HS-5 (cell line): Measurements from ENCODE around the gene GALNT18.

Experiments used
- DNase-seq: peaks from one replicate; pipeline ENCODE4 v3.0.0-alpha.2; 2012; ENCODE audit warnings: low read depth

The GALNT18 gene

DNA sequence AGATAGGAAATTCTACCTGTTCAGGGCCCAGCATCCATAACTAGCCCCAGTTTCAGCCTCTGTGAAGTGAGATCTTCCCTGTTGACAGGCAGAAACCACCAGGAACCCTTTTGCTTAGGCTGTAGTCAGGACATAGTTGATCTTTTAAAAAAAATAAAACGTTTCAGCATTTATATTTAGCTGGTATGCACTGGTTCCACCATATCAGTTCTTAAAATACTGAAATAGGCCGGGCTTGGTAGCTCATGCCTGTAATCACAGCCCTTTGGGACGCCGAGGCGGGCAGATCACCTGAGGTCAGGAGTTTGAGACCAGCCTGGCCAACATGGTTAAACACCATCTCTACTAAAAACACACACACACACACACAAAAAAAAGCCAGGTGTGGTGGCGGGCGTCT, 35.3 kb downstream of the GALNT18 start:
- no peak for DNase-seq

DNA sequence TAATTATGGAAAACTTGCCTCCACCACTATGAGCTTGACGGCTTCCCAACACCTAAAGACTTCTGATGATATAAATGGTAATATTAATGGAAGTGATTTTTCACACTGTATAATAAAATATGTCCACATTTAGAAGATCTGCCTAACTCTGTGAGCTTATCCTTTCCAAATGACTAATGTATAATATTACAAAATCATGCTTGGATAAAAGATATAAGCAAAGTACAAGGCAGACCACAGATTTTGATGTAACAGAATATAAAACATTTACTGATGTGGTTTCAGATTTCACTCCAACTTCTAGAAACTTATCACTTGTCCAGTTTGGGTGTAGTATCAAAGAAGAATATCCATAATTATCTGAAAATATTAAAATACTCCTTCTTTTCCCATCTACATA, 36.9 kb downstream of the GALNT18 start:
- DNase-seq: no peak

DNA sequence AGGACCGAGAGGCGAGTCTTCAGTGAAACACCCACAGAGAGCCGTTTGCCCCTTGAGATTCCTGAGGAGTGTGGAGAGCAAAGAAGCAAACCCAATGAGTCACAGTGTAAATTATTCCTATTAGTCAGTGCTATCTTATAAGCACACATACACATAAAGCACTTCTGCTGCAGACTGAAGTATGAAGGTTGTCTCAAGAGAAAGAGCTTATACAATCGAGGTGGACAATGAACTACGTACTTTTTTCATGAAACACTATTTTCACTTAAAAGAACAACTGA, 37.3 kb downstream of the GALNT18 start:
- DNase-seq: peak; percentile 82

DNA sequence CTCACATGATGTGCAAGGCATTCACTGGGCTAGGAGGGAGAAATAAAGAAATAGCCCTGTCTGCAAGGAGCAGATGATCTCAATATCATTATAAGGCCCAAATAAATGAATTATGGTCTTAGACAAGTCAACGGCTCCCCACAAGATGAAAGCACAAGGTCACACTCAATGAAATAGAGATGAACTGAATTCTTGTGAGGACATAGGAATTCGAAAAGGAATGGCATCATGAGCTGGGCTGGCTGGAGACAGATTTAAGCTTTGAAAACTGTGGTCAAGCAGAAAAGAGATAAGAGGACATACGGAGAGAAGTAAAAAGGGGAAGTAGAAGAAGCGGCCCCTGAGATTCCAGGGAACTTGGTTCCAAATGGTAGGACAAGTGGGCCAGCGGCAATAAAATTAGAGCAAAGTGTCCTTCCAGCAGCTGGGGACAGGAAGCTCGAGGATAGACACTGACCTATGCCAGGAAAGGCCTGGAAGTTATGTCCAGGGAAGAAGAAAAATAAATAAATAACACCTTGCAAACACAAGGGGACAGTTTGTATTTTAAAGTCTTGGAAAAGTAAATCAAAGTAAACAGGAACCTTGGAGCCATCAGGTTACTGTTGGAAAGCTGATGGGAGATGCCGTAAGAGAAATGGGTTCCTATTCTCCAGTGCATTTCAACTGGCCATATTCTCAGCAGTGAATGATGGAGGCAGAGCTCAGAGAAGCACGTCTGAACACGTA, 37.8 kb downstream of the GALNT18 start:
- no peak for DNase-seq

DNA sequence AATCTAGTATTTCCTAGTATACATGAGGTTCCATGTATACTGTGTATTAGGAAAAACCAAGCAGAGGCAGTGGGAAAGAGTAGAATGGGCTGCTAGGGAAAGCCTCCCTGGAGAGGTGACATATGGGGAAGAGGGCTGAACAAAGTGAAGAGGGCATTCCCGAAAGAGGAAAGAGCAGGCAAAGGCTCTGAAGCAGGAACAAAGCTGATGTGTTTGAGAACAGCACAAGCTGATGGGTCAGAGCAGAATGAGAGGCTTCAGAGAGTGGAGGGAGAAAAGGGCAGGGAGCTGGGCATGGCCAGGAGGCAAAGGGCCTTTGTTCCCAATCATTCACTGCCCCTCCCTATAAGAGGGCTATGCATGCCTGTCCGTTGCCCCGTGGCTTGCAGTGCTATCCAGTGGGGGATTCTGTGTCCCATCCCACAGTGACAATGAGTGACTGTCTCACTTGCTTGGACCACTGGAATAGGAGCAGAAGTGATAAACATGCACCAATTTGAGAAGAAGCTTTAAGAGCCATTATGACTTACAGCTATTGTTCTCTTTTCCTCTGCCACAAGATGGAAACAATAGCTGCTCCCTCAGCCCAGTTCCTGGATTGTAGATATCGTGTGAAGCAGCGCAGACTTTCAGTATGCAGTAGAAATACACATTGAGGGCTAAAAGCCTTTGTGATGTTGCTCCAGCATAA, 39.6 kb downstream of the GALNT18 start:
- DNase-seq: no peak

DNA sequence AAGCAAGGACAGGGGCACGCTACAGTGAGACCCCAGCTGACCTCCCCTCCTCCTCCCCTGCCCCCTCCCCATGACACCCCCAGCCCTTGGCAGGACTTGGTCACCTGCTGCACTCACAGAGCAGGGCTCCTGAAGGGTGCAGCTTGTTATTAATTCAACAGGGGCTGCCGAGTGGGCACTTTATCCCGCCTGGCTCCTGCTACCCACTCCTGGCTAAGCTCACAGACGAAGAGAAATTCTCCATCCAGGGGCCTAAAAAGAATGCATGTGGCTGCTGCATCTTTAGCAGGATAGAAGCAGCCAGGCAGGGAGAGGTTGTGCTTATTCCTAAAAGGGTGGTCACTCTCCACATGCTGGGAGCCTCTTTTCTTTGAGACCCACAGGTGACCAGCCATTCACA, 40.3 kb downstream of the GALNT18 start:
- DNase-seq: no peak

DNA sequence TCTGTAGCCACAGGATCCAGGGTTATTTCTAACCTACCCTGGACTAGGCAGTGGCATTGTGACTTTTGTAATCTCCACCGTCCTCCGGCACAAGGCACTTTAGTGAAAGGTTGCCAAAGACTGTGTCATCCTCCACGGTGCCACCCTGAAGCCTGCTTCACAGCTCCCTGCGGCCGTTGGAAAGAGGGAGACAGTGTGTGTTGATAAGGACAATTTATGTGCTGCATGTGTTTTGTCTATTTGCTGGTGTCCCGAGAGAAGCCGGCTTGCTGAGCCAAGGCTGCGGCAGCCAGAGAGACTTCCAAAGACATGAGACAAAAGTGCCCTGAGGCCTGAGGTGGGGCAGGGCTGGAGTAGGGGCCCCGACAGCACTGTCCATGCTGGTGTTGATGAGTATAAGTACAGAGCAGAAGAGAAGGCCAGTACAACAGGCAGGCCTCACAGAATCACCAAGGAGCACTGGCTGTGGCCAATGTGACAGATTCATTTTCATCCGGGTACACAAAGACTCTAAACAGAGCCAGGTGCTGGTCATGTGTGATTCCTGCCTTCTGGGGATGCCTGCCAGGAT, 40.9 kb downstream of the GALNT18 start:
- no peak for DNase-seq

DNA sequence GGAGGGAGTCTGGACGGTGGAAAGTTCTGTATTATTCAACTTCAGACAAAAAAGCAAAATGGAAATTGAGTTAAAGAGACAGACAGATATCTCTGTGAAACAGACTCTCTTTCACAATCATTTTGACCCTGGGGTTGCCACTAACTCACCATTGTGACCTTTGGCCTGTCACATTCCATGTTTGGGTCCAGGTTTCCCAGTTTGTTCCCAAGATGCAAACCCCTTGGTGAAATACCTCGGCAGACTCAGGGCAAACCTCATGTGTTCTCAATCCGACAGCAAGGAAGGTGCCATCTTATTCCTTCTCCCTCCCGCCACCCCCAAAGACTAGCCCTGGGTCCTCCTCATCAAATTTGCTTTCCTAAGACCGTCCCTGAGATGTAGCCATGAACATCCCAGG, 41.8 kb downstream of the GALNT18 start:
- no peak for DNase-seq

DNA sequence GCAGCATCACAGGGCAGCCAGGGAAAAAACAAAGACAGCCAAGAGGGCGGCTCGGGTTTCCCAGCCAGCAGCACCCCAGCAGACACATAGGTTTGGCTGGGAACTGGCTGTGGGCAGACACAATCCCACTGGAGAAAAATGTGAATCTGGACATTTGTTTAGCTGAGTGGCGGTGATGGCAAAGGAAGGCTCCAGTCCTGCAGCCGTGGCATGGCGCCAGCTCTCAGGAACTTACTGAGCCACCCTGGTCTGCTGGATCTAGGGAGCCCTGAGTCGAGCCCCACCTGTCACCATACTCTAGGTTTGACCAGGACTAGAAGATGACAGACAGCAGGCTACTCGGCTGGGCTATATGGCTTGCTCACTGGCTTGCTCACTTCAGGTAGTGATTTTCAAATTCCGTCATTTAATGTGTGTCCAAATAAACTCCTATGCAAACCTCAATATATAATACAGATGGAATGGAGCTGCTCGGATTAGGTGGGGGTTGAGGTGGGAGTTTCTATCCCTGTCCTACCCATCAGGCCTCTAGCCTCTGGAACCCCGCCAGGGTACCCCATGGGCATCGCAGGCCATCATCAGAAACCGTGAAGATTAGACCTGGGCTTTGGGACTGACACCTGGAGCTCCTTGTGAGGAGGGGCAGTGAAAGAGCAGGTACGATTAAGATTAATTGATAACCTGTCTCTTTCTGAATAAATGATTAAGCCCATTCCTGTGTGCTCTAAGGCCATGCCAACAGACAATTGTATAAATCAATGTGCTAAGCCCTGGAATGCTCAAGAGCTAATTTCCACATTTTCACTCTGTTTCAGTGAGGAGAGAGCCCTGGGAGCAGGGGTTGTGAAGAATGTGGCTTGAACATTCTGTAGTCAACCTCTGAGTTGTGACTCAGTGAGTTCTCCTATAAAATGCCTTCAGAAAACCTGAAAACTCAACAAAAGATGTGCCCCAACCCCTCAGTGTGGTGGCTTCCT, 42.5 kb downstream of the GALNT18 start:
- DNase-seq: no peak

DNA sequence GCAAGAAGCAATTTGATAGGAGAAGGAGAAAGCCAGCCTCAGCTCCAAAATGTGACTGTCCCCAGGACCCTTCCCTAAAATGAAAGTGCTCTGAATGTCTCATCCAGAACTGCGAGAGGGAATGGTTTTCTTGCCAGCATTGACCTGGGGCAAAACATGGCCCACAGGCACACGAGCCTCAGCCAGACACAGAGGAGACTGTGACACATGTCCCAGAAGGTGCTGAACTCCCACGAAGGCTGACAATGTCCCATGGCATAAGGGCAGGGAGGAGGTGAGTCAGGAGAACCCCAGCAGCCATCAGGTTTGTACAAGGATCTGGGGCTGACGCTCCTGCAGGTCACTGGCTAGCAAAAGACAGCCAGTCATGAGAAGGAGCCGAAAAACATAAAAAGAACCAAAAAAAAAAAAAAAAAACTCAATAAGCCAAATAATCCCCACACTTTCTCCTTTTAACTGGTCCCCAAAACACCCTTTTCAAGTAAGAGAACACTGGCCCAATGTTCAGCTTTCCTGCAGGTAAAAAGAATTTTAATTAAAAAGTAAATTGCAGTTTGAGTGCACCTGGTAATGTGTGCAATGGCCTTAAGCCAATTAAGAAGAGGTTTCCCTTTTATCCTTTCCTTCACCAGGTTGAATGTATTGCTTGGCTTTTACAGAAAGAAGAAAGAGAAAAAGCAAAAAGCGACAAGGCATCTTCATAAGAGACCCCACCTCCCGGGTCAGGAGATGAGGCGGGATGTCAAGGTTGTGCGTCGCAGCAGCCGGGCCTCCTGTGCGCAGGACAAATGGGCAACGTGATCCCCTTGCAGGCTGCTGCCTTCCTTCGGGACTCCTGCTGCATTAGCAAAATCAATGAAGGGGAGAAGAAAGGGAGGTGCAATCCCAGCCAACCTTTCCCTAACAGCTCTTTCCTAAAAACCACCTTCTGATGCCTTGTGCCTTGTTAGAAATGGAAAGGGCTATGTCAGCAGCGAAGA, 43.6 kb downstream of the GALNT18 start:
- no peak for DNase-seq

DNA sequence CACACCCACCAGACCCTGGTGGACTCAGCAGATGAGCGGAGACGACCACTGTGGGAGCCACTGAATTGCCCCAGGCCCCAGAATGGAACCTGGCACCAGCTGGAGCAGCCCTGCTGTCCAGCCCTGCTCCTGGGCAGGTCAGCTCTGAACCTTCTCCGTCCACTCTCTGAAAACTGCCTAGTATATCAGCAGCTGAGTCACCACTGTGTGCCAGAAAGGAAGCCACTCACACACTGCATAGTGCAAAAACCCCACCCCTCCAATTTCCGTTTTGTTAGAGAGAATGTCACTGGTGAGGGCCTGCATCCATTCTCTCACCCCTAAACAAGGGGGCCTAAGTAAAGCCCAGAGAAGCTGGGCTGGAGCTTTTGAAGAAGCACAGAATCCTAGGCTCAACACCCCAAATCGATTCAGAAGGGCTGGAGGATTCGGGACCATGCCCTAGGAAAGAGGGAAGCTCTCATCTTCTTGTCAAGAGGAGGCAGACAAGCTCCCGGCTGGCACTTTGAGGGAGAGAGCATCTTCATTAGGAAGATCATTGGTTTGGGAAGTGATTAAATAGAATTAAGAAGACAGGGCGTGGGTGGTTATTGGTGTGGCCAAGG, 44.5 kb downstream of the GALNT18 start:
- DNase-seq: no peak

DNA sequence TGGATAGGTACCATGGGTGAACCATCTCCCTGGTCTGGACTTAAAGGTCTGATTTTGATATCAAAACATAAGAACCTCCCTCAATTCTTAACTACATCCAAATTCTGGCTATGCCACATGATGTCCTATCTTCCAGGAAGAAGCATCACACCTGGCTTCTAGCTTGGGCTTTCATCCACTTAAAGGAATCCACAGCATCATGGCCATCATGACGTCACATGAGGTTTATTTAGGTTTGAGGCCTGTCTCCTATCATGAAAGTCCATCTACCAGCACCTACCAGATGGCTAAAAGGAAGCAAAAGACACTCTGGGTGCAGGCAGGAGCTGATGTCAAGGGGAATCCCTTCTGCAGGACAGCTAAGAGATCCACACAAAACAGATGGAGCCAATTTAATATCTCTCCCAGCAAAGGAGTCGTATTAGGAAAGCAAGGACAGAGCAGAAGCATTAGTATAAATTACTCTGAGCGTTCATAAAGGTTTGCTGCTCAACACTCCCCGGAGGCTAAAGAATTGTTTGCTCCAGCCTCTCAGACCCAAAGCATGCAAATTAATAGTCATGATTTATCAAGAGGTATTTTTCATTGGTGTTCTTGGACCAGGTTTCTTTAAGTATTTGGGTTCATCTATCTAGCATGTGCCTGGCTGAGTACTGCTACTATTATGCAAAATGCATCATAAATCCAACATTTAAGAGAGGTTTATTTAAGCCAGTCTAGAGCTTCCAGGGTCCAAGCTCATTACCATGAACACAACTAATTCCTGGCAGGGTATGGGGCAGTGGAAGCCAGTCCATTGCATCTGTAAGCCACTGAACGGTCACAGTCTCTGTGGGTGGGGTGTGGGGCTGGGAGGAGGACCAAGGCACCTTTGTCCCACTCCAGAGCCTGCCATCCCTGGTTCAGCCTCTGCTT, 47.2 kb downstream of the GALNT18 start:
- DNase-seq: no peak

DNA sequence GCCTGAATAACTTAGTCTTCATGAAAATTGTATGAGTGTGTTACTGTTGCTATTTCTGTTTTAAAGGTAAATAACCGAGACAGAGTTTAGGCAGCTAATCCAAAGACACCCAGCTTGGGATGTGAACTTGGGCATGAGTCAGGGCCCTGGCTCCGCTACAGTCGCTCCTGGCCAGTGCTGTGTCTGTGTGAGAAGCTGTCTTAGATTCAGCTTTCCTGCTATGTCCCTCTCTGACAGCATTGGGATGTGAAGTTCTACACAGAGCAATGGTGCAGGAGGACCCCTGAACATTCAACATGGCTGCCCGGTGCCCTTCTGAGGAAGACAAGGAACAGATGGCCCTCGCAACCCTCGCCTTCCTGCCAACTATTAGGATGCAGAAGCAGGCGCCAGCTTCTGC, 49.4 kb downstream of the GALNT18 start:
- no peak for DNase-seq

DNA sequence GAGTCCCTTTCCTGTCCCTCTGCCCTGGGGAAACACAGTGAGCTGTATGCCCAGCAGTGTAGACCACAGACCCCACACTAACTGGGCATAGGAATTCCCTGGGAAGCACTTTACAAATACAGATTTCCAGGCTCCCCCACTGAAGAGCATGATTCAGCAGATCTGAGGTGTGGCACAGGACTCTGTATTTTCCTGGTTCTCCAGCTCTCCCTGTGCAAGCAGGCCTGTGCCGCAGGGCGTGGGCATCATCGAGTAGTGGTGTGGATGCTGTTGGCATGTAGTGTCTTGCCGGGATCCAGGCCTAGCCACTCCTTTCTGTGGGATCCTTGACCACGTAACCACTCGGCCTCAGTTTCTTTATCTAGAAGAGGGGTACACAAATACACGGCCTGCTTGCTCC, 49.9 kb downstream of the GALNT18 start:
- no peak for DNase-seq

DNA sequence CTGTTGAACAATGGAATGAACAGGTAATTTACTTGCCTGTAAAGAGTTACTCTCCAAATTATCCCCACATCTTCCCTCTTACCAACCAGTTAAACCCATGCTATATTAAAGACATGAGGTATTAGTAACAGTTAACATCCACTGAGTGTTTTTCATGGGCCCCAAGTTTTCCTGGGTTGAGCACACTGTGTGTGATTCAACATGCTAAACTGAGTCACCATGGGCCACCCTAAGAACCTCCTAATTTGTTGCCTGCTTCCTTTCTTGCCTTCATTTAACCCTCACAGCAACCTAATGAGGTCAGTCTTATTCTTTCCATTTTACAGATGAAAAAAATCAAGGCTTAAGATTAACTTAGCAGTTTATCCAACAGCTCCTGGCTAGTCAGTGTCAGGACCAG, 51.0 kb downstream of the GALNT18 start:
- DNase-seq: no peak

DNA sequence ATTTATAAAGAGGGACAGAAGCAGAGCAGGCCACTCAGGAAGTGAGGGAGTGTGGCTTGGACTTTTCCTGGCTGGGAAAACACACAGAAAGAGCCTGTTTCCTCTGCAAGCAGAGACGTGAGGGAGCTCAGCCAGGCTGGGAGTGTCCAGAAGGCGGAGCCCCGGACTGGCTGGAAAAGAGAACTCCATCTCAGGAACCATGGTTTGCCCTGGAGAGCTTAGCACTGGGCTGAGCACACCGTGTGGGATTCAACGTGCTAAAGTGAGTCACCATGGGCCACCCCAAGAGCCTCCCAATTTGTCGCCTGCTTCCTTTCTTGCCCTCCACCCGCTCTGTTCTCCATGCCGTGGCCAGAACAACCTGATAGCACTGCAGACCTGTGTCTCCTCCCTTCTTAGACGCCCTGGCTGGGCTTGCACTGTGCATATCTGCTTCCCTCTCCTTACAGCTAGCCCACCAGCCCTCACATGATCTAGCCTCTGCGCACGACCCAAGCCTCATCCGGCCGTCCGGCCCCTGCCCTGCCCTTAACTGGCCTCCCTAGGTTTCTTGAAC, 51.8 kb downstream of the GALNT18 start:
- no peak for DNase-seq

DNA sequence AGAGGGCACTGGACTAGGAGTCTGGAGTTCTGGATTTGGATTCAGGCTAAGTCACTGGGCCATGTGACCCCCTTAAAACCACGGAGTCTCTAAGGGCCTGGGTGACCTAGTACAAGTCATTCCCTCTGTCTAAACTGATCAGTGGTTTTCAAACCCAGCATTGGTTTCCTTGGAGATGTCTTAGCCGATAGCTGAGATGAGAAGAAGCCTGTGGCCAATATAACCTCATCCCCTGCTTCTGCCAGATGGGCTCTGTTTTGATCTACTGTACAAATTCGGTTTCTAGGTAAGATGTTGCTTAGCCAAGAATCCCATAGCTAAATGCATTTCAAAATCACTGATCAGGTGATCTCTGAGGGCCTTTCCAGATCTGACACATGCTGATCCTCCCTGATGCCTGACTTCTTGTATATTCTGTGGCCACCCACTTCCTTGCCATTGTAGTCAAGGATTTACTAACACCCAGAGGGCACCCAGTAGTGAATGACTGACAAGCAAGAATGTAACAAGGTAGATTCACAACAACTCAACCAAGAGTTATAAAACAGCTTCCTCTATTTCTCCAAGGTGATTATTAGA, 53.1 kb downstream of the GALNT18 start:
- no peak for DNase-seq

DNA sequence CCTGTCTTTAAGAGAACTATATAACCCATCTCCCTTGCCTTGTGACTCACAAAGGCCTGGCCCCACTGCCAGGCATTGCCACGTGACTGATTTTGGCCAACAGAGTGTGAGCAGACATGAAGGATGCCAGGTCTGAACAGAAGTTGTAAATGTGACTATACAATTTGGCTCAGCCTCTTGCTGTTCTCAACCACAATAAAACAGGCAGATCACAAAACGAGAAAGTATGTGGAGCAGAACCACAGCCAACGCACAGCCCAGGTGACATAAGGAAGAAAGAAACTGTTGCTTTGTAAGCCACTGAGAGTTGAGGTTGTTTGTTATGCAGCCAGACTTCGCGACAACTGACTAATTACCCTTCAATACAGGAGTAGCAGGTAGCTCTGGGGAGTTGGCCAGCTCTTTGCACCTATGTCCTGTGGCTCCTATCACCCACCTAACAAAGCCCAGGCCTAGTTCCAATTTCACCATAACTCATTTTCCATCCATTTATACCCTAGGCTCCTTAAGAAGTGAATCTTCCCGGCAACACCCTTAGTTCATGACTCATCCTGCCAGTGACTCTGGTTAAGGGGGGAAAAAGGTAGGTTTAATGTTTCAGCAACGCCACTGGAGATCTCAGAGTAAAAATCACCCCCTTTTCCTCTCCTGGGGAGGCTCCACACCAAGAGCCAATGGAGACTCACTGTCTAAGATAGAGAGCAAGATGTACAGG, 53.7 kb downstream of the GALNT18 start:
- DNase-seq: no peak

DNA sequence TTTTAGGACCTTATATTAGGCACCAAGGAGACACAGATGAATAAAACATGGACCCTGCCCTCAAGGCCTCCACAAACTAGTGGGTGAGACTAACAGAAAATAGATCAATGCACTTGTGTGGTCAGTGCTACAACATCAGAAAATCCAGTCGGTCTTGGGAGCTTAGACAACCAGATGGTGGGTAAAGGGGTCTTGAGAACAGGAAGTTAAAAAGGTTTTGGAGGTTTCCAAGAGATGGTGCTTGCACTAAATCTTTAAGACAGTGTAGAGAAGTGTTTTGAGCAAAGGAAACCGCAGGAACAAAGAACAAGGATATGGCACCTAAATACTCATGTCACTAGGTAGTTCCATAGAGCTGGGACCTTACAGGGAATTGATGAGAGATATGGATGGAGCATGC, 56.2 kb downstream of the GALNT18 start:
- DNase-seq: no peak
